HepG2 (cell line): Measurements from ENCODE around the gene SLIT1. TPM values are rescaled to one million over a fixed set of nuclear protein-coding genes. Genes with fewer than 3 reads are reported as not detected.

Source experiments
- ATAC-seq: fragments of 200-7000 bp; cut with Tn5 transposase; 3 replicates; pipeline ENCODE4 v1.9.1; 2020; ENCODE audit warnings: mild to moderate bottlenecking, moderate library complexity
- BruUV-seq: library from RNA; stranded (reverse); fragments of 400-500 nt; replicated peaks from 2 replicates; lab custom pipeline; 2021; lab: Mats Ljungman, UMichigan
- CTCF ChIA-PET: fragments of 300-600 bp; formaldehyde crosslinking; extraction: SDS; loops from one replicate; lab custom pipeline; 2021; ENCODE audit warnings: low total read pairs, inconsistent platforms, low intra/inter-chr PET ratio; lab: Yijun Ruan, JAX
- POLR2A ChIA-PET: fragments of 350-600 bp; sonication (Branson Sonifier 250); formaldehyde crosslinking; loops from one replicate; lab custom pipeline; 2020; ENCODE audit warnings: antibody characterized with exemption, inconsistent platforms; lab: Yijun Ruan, JAX
- DNase-seq: peaks from one replicate; pipeline ENCODE4 v3.0.0-alpha.2; 2015; ENCODE audit warnings: low spot score
- FAIRE-seq: peaks from 3 replicates; lab custom pipeline; 2011; peaks lifted over from hg19 to GRCh38; lab: Jason Lieb, UNC
- H2AFZ ChIP-seq: one replicate; pipeline ENCODE4 v1.6.1; 2011; ENCODE audit warnings: low read length, inconsistent platforms
- H3K27ac ChIP-seq: fragments of 300-600 bp; 3 replicates; pipeline ENCODE4 v1.8.0; 2011; ENCODE audit warnings: mixed run types, mild to moderate bottlenecking, mixed read lengths, low read length, inconsistent platforms; ENCODE audit not compliant: insufficient read depth; ENCODE audit errors: extremely low read length
- H3K27me3 ChIP-seq, 2 experiments: fragments of 200-600 bp in 1 of 2; 2 replicates in 1 of 2; 3 replicates in 1 of 2; pipeline versions ENCODE4 v1.6.0 to v1.8.0; 2011; ENCODE audit warnings: low read length in 2 of 2, mild to moderate bottlenecking in 2 of 2, moderate library complexity in 2 of 2, inconsistent platforms in 1 of 2; ENCODE audit not compliant: insufficient read depth in 2 of 2, control insufficient read depth in 1 of 2
- H3K36me3 ChIP-seq, 2 experiments: fragments of 200-600 bp in 1 of 2; replicated peaks in 1 of 2; 2 replicates in 1 of 2; 3 replicates in 1 of 2; pipeline versions ENCODE4 v1.5.1 to v1.8.0; 2011; ENCODE audit warnings: low read length in 2 of 2, inconsistent platforms in 1 of 2; ENCODE audit not compliant: insufficient read depth in 2 of 2, control insufficient read depth in 1 of 2
- H3K4me1 ChIP-seq: 2 replicates; pipeline ENCODE4 v1.5.1; 2012; ENCODE audit warnings: low read length, inconsistent platforms; ENCODE audit not compliant: insufficient read depth
- H3K4me2 ChIP-seq: 2 replicates; pipeline ENCODE4 v1.6.0; 2011; ENCODE audit warnings: low read depth, low read length, inconsistent platforms
- H3K4me3 ChIP-seq, 3 experiments: fragments of 200-600 bp in 1 of 3; sonication (generic), shearing (Covaris generic) in 1 of 3; replicated peaks in 1 of 3; 2 replicates each; pipeline ENCODE4 v1.5.1; 2011 to 2016; ENCODE audit warnings: low read length in 3 of 3, inconsistent platforms in 2 of 3, low read depth in 2 of 3, mild to moderate bottlenecking in 2 of 3, control low read depth in 1 of 3, mixed read lengths in 1 of 3; ENCODE audit not compliant: insufficient read depth in 1 of 3
- H3K79me2 ChIP-seq: one replicate; pipeline ENCODE4 v1.6.1; 2011; ENCODE audit warnings: low read length, inconsistent platforms; ENCODE audit not compliant: insufficient read depth
- H3K9ac ChIP-seq: 2 replicates; pipeline ENCODE4 v1.6.0; 2011; ENCODE audit warnings: mild to moderate bottlenecking, low read depth, low read length, inconsistent platforms; ENCODE audit not compliant: insufficient read depth
- H3K9me3 ChIP-seq: 2 replicates; pipeline ENCODE4 v1.5.1; 2012; ENCODE audit warnings: mild to moderate bottlenecking, low read length
- H4K20me1 ChIP-seq: 2 replicates; pipeline ENCODE4 v1.6.0; 2011; ENCODE audit warnings: inconsistent platforms, mild to moderate bottlenecking, low read length, moderate library complexity; ENCODE audit not compliant: insufficient read depth
- AKNA ChIP-seq: sonication (generic); formaldehyde crosslinking; IDR thresholded peaks from 2 replicates; pipeline ENCODE4 v1.4.0; 2020; ENCODE audit warnings: missing genetic modification reagents, borderline replicate concordance
- DR1 ChIP-seq: sonication (generic); formaldehyde crosslinking; IDR thresholded peaks from 2 replicates; pipeline ENCODE4 v1.8.0; 2021; ENCODE audit warnings: mild to moderate bottlenecking, missing genetic modification reagents, inconsistent platforms
- EZH2 ChIP-seq: conservative IDR thresholded peaks from 2 replicates; pipeline ENCODE4 v1.6.1; 2012; ENCODE audit warnings: mild to moderate bottlenecking, low read depth, low read length, moderate library complexity
- SALL2 ChIP-seq: sonication (generic); formaldehyde crosslinking; IDR thresholded peaks from 2 replicates; pipeline ENCODE4 v1.8.1; 2023; ENCODE audit warnings: mild to moderate bottlenecking, missing genetic modification reagents, inconsistent platforms
- SAP130 ChIP-seq: IDR thresholded peaks from 2 replicates; pipeline ENCODE4 v1.6.1; 2016; ENCODE audit warnings: low read depth
- SIX1 ChIP-seq: sonication (generic); formaldehyde crosslinking; IDR thresholded peaks from 2 replicates; pipeline ENCODE4 v1.4.0; 2020; ENCODE audit warnings: missing genetic modification reagents, borderline replicate concordance
- TCF7L2 ChIP-seq: IDR thresholded peaks from 2 replicates; pipeline ENCODE4 v1.6.1; 2011; ENCODE audit warnings: mild to moderate bottlenecking, low read depth, low read length, moderate library complexity
- ZNF3 ChIP-seq: IDR thresholded peaks from 2 replicates; pipeline ENCODE4 v1.7.0; 2017; ENCODE audit warnings: inconsistent platforms
- ZNF33A ChIP-seq: sonication (generic); formaldehyde crosslinking; IDR thresholded peaks from 2 replicates; pipeline ENCODE4 v1.5.1; 2020; ENCODE audit warnings: missing genetic modification reagents, mild to moderate bottlenecking, moderate library complexity, borderline replicate concordance
- ZNF383 ChIP-seq: sonication (generic); formaldehyde crosslinking; IDR thresholded peaks from 2 replicates; pipeline ENCODE4 v1.4.0; 2020; ENCODE audit warnings: missing genetic modification reagents, mild to moderate bottlenecking, borderline replicate concordance
- ZNF83 ChIP-seq: sonication (generic); formaldehyde crosslinking; IDR thresholded peaks from 2 replicates; pipeline ENCODE4 v1.4.0; 2020; ENCODE audit warnings: missing genetic modification reagents, mild to moderate bottlenecking, borderline replicate concordance
- WGBS: methylation state at CpG from one replicate; pipeline ENCODE4 v1.1.6; 2017; ENCODE audit warnings: low lambda C conversion rate; 5-methylcytosine and 5-hydroxymethylcytosine counted together
- in situ Hi-C: cut with HindIII; loops from 2 replicates; pipeline ENCODE4 v1.10.0; 2017; ENCODE audit warnings: low pct_unique_long_range_greater_than_20kb; ENCODE audit not compliant: extremely low pct_ligation_motif_present
- intact Hi-C: fragments of 100-400 bp; cut with micrococcal nuclease; formaldehyde crosslinking; loops from one replicate; pipeline ENCODE4 v1.10.0; 2022; ENCODE audit not compliant: unreplicated experiment
- polyA plus RNA-seq, 8 experiments: library from polyadenylated mRNA; depleted of rRNA in 3 of 8; stranded (reverse) in 7 of 8; unstranded in 1 of 8; fragments of >200 nt; fragmentation: Illumina TruSeq in 4 of 8; extraction: Trizol in 4 of 8; gene quantifications; 2 replicates each; pipeline versions ENCODE4 v1.2.1 to v1.2.3, GENCODE V29; 2011 to 2016; ENCODE audit warnings: low read depth in 4 of 8, missing spikeins in 1 of 8, mixed read lengths in 1 of 8; ENCODE audit not compliant: insufficient read depth in 1 of 8
- total RNA-seq, 5 experiments: library from RNA; depleted of rRNA; stranded (reverse); fragments of >200 nt; fragmentation: Illumina TruSeq; extraction: Trizol; gene quantifications; 2 replicates each; pipeline ENCODE4 v1.2.3, GENCODE V29; 2016; ENCODE audit warnings: low read depth in 1 of 5
- TF ChIP-seq, protein P1 (sequence below): sonication (generic); formaldehyde crosslinking; IDR thresholded peaks from 2 replicates; pipeline ENCODE4 v1.4.0; 2020; ENCODE audit warnings: missing genetic modification reagents, mild to moderate bottlenecking, borderline replicate concordance

SLIT1 gene
- total and polyA plus RNA-seq, 2 of the 13 experiments (the other 11 are each of a cell fraction or from before 2014, with no cell fraction given) = 0.09 to 0.33 TPM

DNA sequence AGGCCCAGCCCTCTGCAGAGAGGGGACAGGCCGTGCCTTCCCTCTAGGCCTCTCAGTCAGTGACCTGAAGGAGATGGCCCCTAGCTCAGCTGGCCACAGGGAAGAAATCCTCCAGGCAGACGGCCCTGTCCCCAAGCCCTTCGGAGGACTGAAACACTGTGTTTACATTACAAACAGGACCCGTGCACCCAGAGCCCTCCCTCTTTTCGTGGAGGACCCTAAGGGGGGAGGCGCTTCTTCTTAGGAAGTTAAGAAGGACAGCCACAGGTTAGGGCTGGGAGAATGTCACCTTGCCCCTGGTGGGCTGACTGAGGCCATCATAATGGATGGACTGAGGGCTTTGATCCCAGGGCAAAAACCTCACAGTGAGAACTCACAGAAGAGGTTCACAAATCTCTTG is 154.9 kb downstream of the SLIT1 start:
- in situ Hi-C loops = no loop called here
- Histone ChIP-seq H3K4me3 (no peak overlapping the region), H3K27me3 (peaks cover 3 to 29% of the 10 kb centered on the region in 2 experiments; a peak in 3 of 5 replicates), H3K9ac (no peak overlapping the region), H3K9me3 (no peaks in the 10 kb centered on the region), H2AFZ (no peak overlapping the region), H3K27ac (no peak overlapping the region), H3K36me3 (no peaks in the 10 kb centered on the region), H3K4me2 (no peak overlapping the region), H3K79me2 (no peaks in the 10 kb centered on the region), H4K20me1 (no peaks in the 10 kb centered on the region), H3K4me1 (peaks cover 7% of the 10 kb centered on the region)
- FAIRE-seq = no peak
- no peak for ATAC-seq
- 0% methylated on average over 2 of the region's 6 CpGs for WGBS
- CTCF ChIA-PET = no interaction called here
- intact Hi-C loops = no loop called here
- BruUV-seq = no TSS peak
- no peak for DNase-seq
- POLR2A ChIA-PET = interaction anchor here (1.4 kb wide), 1 partner anchor 29 kb away, joined by 3 read pairs; no protein-coding TSS in a partner anchor
- TF ChIP-seq SAP130 = no peak
- no peak for TF ChIP-seq ZNF33A (CRISPR knock-in tag)
- no peak for TF ChIP-seq SALL2 (CRISPR knock-in tag)
- no peak for TF ChIP-seq ZNF3
- TF ChIP-seq DR1 (CRISPR knock-in tag) = no peak
- TF ChIP-seq SIX1 (CRISPR knock-in tag) = no peak
- no peak for TF ChIP-seq EZH2
- no peak for TF ChIP-seq ZNF383 (CRISPR knock-in tag)
- no peak for TF ChIP-seq TCF7L2
- no peak for TF ChIP-seq ZNF83 (CRISPR knock-in tag)
- TF ChIP-seq AKNA (CRISPR knock-in tag) = no peak
- TF ChIP-seq, protein P1, sequence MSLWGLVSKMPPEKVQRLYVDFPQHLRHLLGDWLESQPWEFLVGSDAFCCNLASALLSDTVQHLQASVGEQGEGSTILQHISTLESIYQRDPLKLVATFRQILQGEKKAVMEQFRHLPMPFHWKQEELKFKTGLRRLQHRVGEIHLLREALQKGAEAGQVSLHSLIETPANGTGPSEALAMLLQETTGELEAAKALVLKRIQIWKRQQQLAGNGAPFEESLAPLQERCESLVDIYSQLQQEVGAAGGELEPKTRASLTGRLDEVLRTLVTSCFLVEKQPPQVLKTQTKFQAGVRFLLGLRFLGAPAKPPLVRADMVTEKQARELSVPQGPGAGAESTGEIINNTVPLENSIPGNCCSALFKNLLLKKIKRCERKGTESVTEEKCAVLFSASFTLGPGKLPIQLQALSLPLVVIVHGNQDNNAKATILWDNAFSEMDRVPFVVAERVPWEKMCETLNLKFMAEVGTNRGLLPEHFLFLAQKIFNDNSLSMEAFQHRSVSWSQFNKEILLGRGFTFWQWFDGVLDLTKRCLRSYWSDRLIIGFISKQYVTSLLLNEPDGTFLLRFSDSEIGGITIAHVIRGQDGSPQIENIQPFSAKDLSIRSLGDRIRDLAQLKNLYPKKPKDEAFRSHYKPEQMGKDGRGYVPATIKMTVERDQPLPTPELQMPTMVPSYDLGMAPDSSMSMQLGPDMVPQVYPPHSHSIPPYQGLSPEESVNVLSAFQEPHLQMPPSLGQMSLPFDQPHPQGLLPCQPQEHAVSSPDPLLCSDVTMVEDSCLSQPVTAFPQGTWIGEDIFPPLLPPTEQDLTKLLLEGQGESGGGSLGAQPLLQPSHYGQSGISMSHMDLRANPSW = no peak
